ENCODE results near the gene FGF7.

Gene FGF7

GRCh38 chr15:49528289-49528688, 105.2 kb downstream of the FGF7 start:
- no peak for DNase-seq
- TF ChIP-seq CTCF (IDR thresholded peaks at IDR 0.05; ENCODE audit: low read depth, low read length): no peak
- H3K27me3 ChIP-seq: no peaks in the 10 kb centered on the region
- H3K9me3 ChIP-seq: no peaks in the 10 kb centered on the region
- no peak overlapping the region for H3K4me3 ChIP-seq (ENCODE audit: low read depth, low read length)
- no peaks in the 10 kb centered on the region for H3K4me1 ChIP-seq
- no peaks in the 10 kb centered on the region for H3K36me3 ChIP-seq

GRCh38 chr15:49530092-49530491, 107.0 kb downstream of the FGF7 start:
- DNase-seq: no peak
- H3K27me3 ChIP-seq: no peaks in the 10 kb centered on the region
- no peak for TF ChIP-seq CTCF (IDR thresholded peaks at IDR 0.05; ENCODE audit: low read depth, low read length)
- no peak overlapping the region for H3K4me3 ChIP-seq (ENCODE audit: low read depth, low read length)
- no peaks in the 10 kb centered on the region for H3K4me1 ChIP-seq
- no peaks in the 10 kb centered on the region for H3K9me3 ChIP-seq
- no peaks in the 10 kb centered on the region for H3K36me3 ChIP-seq

Data from BE2C (cell line).